ENCODE results near the gene CYP4F8. TPM values are rescaled to one million over a fixed set of nuclear protein-coding genes. Genes with fewer than 3 reads are reported as not detected.

CYP4F8 gene
- total RNA-seq, 1 donor from 2014 or later, result not detected

Other genes with a start within 250 kb of the CYP4F8 start
- gene AKAP8, start 235.4 kb upstream of the CYP4F8 start, total RNA-seq, result 17.0 and 23.5 TPM in 2 replicates
- 42.4 and 80.6 TPM in 2 replicates for gene AKAP8L, start 196.2 kb upstream of the CYP4F8 start, total RNA-seq
- 3.3 and 31.8 TPM in 2 replicates for gene WIZ, start 165.3 kb upstream of the CYP4F8 start, total RNA-seq
- gene RASAL3, start 150.7 kb upstream of the CYP4F8 start, total RNA-seq, result 0.17 and 2.9 TPM in 2 replicates
- gene PGLYRP2, start 135.7 kb upstream of the CYP4F8 start, total RNA-seq, result not detected in 2 replicates
- gene CYP4F22, start 106.7 kb upstream of the CYP4F8 start, total RNA-seq, result not detected in 2 replicates
- under 0.01 TPM in 1 of 2 replicates, not detected in the other for gene CYP4F3, start 25.7 kb downstream of the CYP4F8 start, total RNA-seq
- gene CYP4F12, start 57.9 kb downstream of the CYP4F8 start, total RNA-seq, result not detected in 2 replicates
- not detected in 2 replicates for gene OR10H2, start 112.8 kb downstream of the CYP4F8 start, total RNA-seq
- not detected in 2 replicates for gene OR10H3, start 122.8 kb downstream of the CYP4F8 start, total RNA-seq
- gene OR10H5, start 172.4 kb downstream of the CYP4F8 start, total RNA-seq, result not detected in 2 replicates
- 0.45 and 1.7 TPM in 2 replicates for gene OR10H1, start 200.4 kb downstream of the CYP4F8 start, total RNA-seq